Stimulated activated CD4-positive, alpha-beta T cell treated with anti-CD3 and anti-CD28 coated beads, Interleukin-2, amount 100 ng/mL, for 24 hours (primary cell): Measurements from ENCODE around the gene ZGLP1.
"Not testable (repeated sequence)": the region's sequence is repeated elsewhere in the genome, so short reads cannot be mapped to it uniquely, and the experiment has no call there.

Experiments
- DNase-seq, 2 donors: peaks; one replicate each; pipeline ENCODE4 v3.0.0-alpha.2; 2020

Gene ZGLP1

GRCh38 chr19:10292789-10293636 lies 16.6 kb downstream of the ZGLP1 start:
- DNase-seq: no peak

DNA sequence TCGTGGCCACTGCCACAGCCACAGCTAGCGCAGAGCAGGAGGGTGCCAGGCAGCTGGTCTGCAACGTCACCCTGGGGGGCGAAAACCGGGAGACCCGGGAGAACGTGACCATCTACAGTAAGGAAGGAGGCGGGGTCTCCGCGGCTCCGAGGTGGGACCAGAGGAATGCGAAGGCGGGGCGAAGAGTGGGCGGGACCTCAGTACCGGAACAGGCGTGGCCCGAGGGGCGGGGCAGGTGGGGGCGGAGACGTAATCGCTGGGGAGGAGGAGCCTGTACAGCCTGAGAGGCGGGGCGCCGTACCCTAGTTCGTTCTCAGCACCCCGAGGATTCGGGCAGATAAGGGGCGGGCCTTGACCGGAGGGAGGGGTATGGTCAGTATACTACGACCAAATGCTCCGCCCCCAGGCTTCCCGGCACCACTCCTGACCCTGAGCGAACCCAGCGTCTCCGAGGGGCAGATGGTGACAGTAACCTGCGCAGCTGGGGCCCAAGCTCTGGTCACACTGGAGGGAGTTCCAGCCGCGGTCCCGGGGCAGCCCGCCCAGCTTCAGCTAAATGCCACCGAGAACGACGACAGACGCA lies 17.3 kb downstream of the ZGLP1 start:
- DNase-seq: peak; percentile 72 to 84

DNA sequence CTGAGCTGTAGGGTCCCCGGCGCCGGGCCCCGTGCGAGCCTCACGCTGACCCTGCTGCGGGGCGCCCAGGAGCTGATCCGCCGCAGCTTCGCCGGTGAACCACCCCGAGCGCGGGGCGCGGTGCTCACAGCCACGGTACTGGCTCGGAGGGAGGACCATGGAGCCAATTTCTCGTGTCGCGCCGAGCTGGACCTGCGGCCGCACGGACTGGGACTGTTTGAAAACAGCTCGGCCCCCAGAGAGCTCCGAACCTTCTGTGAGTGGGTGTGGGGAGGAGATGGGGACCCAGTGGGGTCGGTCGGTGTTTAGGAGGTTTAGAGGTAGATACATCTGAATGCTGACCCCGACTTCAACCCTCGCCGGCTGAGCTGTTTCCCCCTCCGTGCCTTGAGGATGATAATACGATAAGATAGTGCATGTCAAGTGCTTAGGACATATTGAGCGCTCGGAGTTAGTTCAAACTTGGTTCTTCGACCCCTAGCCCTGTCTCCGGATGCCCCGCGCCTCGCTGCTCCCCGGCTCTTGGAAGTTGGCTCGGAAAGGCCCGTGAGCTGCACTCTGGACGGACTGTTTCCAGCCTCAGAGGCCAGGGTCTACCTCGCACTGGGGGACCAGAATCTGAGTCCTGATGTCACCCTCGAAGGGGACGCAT lies 17.9 kb downstream of the ZGLP1 start:
- no peak for DNase-seq

GRCh38 chr19:10290876-10291553 lies 18.6 kb downstream of the ZGLP1 start:
- DNase-seq: peak; percentile 62 to 66

GRCh38 chr19:10290357-10290875 lies 19.2 kb downstream of the ZGLP1 start:
- DNase-seq: peak in 1 of 2 donors; percentile 24

GRCh38 chr19:10289836-10290356 lies 19.7 kb downstream of the ZGLP1 start, which contains the start of gene ICAM5:
Gene ICAM5, plus strand, starts transcription at chr19:10289952. Its CDS starts 92 bp downstream, at chr19:10290044.
- DNase-seq: peak; percentile 47 to 54

- DNase-seq: peak; percentile 73 to 76
Observed at GRCh38 chr19:10289167-10289835, 20.3 kb downstream of the ZGLP1 start.

- DNase-seq: peak; percentile 52 to 67
Observed at GRCh38 chr19:10288662-10289166, 20.9 kb downstream of the ZGLP1 start.

DNA sequence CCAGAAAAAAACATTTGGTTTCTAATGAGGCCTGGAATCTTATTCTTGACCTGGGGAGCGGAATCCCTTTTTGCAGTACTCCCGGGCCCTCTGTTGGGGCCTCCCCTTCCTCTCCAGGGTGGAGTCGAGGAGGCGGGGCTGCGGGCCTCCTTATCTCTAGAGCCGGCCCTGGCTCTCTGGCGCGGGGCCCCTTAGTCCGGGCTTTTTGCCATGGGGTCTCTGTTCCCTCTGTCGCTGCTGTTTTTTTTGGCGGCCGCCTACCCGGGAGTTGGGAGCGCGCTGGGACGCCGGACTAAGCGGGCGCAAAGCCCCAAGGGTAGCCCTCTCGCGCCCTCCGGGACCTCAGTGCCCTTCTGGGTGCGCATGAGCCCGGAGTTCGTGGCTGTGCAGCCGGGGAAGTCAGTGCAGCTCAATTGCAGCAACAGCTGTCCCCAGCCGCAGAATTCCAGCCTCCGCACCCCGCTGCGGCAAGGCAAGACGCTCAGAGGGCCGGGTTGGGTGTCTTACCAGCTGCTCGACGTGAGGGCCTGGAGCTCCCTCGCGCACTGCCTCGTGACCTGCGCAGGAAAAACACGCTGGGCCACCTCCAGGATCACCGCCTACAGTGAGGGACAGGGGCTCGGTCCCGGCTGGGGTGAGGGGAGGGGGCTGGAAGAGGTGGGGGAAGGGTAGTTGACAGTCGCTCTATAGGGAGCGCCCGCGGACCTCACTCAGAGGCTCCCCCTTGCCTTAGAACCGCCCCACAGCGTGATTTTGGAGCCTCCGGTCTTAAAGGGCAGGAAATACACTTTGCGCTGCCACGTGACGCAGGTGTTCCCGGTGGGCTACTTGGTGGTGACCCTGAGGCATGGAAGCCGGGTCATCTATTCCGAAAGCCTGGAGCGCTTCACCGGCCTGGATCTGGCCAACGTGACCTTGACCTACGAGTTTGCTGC lies 22.5 kb downstream of the ZGLP1 start, which contains the start of gene ICAM4:
ICAM4 (plus strand) TSS at position 153 of the 935 bp plus-strand sequence; CDS start at position 211, 58 bp downstream.
- DNase-seq: peak; percentile 36 to 58

DNA sequence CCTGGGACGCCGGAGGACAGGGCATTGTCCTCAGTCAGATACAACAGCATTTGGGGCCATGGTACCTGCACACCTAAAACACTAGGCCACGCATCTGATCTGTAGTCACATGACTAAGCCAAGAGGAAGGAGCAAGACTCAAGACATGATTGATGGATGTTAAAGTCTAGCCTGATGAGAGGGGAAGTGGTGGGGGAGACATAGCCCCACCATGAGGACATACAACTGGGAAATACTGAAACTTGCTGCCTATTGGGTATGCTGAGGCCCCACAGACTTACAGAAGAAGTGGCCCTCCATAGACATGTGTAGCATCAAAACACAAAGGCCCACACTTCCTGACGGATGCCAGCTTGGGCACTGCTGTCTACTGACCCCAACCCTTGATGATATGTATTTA lies 24.2 kb downstream of the ZGLP1 start:
- no peak for DNase-seq

DNA sequence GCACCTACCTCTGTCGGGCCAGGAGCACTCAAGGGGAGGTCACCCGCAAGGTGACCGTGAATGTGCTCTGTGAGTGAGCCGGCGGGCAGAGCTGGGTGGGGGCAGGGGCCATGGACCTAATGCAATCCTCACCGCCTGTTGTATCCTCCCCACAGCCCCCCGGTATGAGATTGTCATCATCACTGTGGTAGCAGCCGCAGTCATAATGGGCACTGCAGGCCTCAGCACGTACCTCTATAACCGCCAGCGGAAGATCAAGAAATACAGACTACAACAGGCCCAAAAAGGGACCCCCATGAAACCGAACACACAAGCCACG lies 24.7 kb downstream of the ZGLP1 start:
- no peak for DNase-seq

GRCh38 chr19:10284065-10284959 lies 25.3 kb downstream of the ZGLP1 start:
- DNase-seq: no peak

- DNase-seq: no peak
Observed at GRCh38 chr19:10283301-10284064, 26.1 kb downstream of the ZGLP1 start.

DNA sequence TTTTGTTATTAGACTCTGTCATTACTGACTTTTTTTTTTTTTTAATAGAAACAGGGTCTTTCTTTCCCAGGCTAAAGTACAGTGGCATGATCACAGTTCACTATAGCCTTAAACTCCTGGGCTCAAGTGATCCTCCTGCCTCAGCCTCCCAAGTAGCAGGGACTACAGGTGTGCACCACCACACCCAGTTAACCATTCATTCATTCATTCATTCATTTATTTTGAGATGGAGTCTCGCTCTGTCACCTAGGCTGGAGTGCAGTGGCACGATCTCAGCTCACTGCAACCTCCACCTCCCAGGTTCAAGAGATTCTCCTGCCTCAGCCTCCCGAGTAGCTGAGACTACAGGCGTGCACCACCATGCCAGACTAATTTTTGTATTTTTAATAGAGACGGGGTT lies 27.6 kb downstream of the ZGLP1 start:
- DNase-seq: not testable (repeated sequence)

GRCh38 chr19:10279737-10280442 lies 29.7 kb downstream of the ZGLP1 start:
- DNase-seq: no peak

DNA sequence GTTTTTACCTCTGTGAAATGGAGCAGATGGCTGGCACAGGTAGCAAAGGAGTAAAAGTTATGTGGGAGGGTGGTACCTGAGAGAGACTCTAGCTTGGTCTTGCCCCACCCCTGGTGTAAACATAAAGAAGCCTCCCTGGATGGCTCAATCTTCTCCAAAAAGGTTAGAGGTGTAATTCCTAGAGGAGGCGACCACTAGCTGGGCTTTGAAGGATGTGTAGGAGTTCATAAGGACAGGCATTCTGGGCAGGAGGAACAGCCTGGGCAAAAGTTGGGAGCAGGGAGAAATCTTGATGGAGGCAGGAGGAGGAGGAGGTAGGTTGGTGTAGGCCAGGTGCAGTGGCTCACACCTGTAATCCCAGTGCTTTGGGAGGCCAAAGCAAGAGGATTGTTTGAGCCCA lies 30.7 kb downstream of the ZGLP1 start:
- DNase-seq: no peak

- DNase-seq: no peak
Observed at GRCh38 chr19:10277795-10278589, 31.6 kb downstream of the ZGLP1 start.
